HCT116 (cell line): ENCODE results near the gene POLD2. TPM values are rescaled to one million over a fixed set of nuclear protein-coding genes. Genes with fewer than 3 reads are reported as not detected.

Source experiments
- ATAC-seq: fragments of 200-7000 bp; cut with Tn5 transposase; 2 replicates; pipeline ENCODE4 v1.9.1; 2020; ENCODE audit warnings: mild to moderate bottlenecking, moderate library complexity
- BruUV-seq: library from RNA; stranded (reverse); fragments of 400-500 nt; replicated peaks from 2 replicates; lab custom pipeline; 2021; lab: Mats Ljungman, UMichigan
- CTCF ChIA-PET: fragments of 300-600 bp; sonication (Branson Sonifier 250); formaldehyde crosslinking; loops from one replicate; lab custom pipeline; 2021; ENCODE audit warnings: antibody characterized with exemption; lab: Charles Lee
- POLR2A ChIA-PET: fragments of 300-600, 350-600 bp; sonication (Branson Sonifier 250); formaldehyde crosslinking; loops from one replicate; lab custom pipeline; 2021; ENCODE audit warnings: antibody characterized with exemption; lab: Charles Lee
- RAD21 ChIA-PET, 2 experiments: fragments of 300-600 bp; sonication (Branson Sonifier 250); formaldehyde crosslinking; loops; one replicate each; lab custom pipeline; 2023; ENCODE audit warnings: low total read pairs in 2 of 2; ENCODE audit not compliant: uncharacterized antibody in 2 of 2, unreplicated experiment in 2 of 2, low non-redundant PET in 1 of 2; lab: Charles Lee
- DNase-seq: peaks from one replicate; pipeline ENCODE4 v3.0.0-alpha.2; 2010; ENCODE audit warnings: low read depth, low spot score
- H2AFZ ChIP-seq: fragments of 200-600 bp; shearing (Covaris generic), sonication (generic); 2 replicates; pipeline ENCODE4 v1.6.1; 2017; ENCODE audit warnings: low read depth, mixed run types, mixed read lengths, antibody characterized with exemption, low read length; ENCODE audit not compliant: poor library complexity, severe bottlenecking
- H3K27ac ChIP-seq: 2 replicates; pipeline ENCODE4 v1.5.1; 2012; ENCODE audit warnings: low read depth, low read length
- H3K27me3 ChIP-seq: fragments of 200-600 bp; sonication (generic); 2 replicates; pipeline ENCODE4 v1.6.1; 2016; ENCODE audit warnings: mixed run types, low read length, mixed read lengths; ENCODE audit not compliant: insufficient read depth
- H3K36me3 ChIP-seq, 2 experiments: fragments of 200-500 bp in 1 of 2; fragments of 200-600 bp in 1 of 2; sonication (Bioruptor generic) in 1 of 2; sonication (generic) in 1 of 2; 2 replicates each; pipeline versions ENCODE4 v1.5.1 to v1.6.1; 2014 to 2016; ENCODE audit warnings: low read length in 2 of 2, inconsistent platforms in 1 of 2, mixed read lengths in 1 of 2, mixed run types in 1 of 2; ENCODE audit not compliant: insufficient read depth in 2 of 2, control insufficient read depth in 1 of 2
- H3K4me1 ChIP-seq, 2 experiments: fragments of 200-600 bp in 1 of 2; sonication (generic) in 1 of 2; 2 replicates each; pipeline versions ENCODE4 v1.5.1 to v1.6.1; 2012 to 2017; ENCODE audit warnings: low read length in 2 of 2, inconsistent platforms in 1 of 2, mild to moderate bottlenecking in 1 of 2, mixed read lengths in 1 of 2, mixed run types in 1 of 2, moderate library complexity in 1 of 2; ENCODE audit not compliant: insufficient read depth in 2 of 2, control insufficient read depth in 1 of 2
- H3K4me2 ChIP-seq: fragments of 200-600 bp; sonication (generic); 2 replicates; pipeline ENCODE4 v1.6.1; 2017; ENCODE audit warnings: mixed run types, low read length, mixed read lengths
- H3K4me3 ChIP-seq, 2 experiments: fragments of 200-600 bp in 1 of 2; sonication (generic) in 1 of 2; replicated peaks in 1 of 2; 2 replicates each; pipeline ENCODE4 v1.5.1; 2011 to 2016; ENCODE audit warnings: low read length in 2 of 2, control low read depth in 1 of 2, low read depth in 1 of 2, mild to moderate bottlenecking in 1 of 2, mixed read lengths in 1 of 2, mixed run types in 1 of 2
- H3K79me2 ChIP-seq: fragments of 200-600 bp; sonication (generic); 2 replicates; pipeline ENCODE4 v1.6.1; 2017; ENCODE audit warnings: mild to moderate bottlenecking, mixed run types, low read length, moderate library complexity, mixed read lengths; ENCODE audit not compliant: insufficient read depth
- H3K9ac ChIP-seq: fragments of 200-600 bp; sonication (generic); 2 replicates; pipeline ENCODE4 v1.6.1; 2016; ENCODE audit warnings: low read length, mixed read lengths
- H3K9me2 ChIP-seq: fragments of 200-600 bp; sonication (generic), shearing (Covaris generic); 2 replicates; pipeline ENCODE4 v1.6.1; 2017; ENCODE audit warnings: mixed run types, mild to moderate bottlenecking, moderate library complexity; ENCODE audit not compliant: insufficient read depth
- H3K9me3 ChIP-seq, 2 experiments: fragments of 200-500 bp in 1 of 2; fragments of 200-600 bp in 1 of 2; sonication (Bioruptor generic) in 1 of 2; sonication (generic) in 1 of 2; 2 replicates each; pipeline ENCODE4 v1.6.1; 2014 to 2017; ENCODE audit warnings: low read length in 2 of 2, mixed read lengths in 2 of 2, inconsistent platforms in 1 of 2, low read depth in 1 of 2, mild to moderate bottlenecking in 1 of 2, mixed run types in 1 of 2, moderate library complexity in 1 of 2; ENCODE audit not compliant: control insufficient read depth in 1 of 2, insufficient read depth in 1 of 2
- H4K20me1 ChIP-seq: fragments of 200-600 bp; sonication (generic), shearing (Covaris generic); 2 replicates; pipeline ENCODE4 v1.6.1; 2017; ENCODE audit warnings: mixed run types, mild to moderate bottlenecking, moderate library complexity; ENCODE audit not compliant: insufficient read depth
- ATF3 ChIP-seq: IDR thresholded peaks from 2 replicates; pipeline ENCODE4 v1.6.1; 2012
- CBX3 ChIP-seq: IDR thresholded peaks from 2 replicates; pipeline ENCODE4 v1.6.1; 2012; ENCODE audit warnings: low read depth
- ELF1 ChIP-seq: IDR thresholded peaks from 2 replicates; pipeline ENCODE4 v1.6.1; 2012; ENCODE audit warnings: low read depth, borderline replicate concordance
- EZH2phosphoT487 ChIP-seq: fragments of 200-600 bp; IDR thresholded peaks from 2 replicates; pipeline ENCODE4 v1.6.1; 2018; ENCODE audit warnings: antibody characterized with exemption, borderline replicate concordance
- FOSL1 ChIP-seq: IDR thresholded peaks from 2 replicates; pipeline ENCODE4 v1.6.1; 2012; ENCODE audit warnings: low read depth
- MAX ChIP-seq: IDR thresholded peaks from 2 replicates; pipeline ENCODE4 v1.6.1; 2012
- POLR2A ChIP-seq: IDR thresholded peaks from 2 replicates; pipeline ENCODE4 v1.7.0; 2011; ENCODE audit warnings: borderline replicate concordance; ENCODE audit not compliant: insufficient read depth, insufficient read length; ENCODE audit errors: extremely low read depth
- REST ChIP-seq: IDR thresholded peaks from 2 replicates; pipeline ENCODE4 v1.6.1; 2012; ENCODE audit warnings: low read depth
- SP1 ChIP-seq: IDR thresholded peaks from 2 replicates; pipeline ENCODE4 v1.6.1; 2012; ENCODE audit warnings: low read depth
- TCF7L2 ChIP-seq: IDR thresholded peaks from 2 replicates; pipeline ENCODE4 v1.7.0; 2011; ENCODE audit warnings: borderline replicate concordance, inconsistent platforms; ENCODE audit not compliant: insufficient read depth, insufficient read length; ENCODE audit errors: extremely low read depth
- intact Hi-C: fragments of 100-400 bp; cut with micrococcal nuclease; formaldehyde crosslinking; loops from 2 replicates; pipeline ENCODE4 v1.10.0; 2022
- total RNA-seq: library from RNA; stranded (reverse); gene quantifications from one replicate; pipeline ENCODE4 v1.2.1, GENCODE V29; 2021; ENCODE audit not compliant: unreplicated experiment

The POLD2 gene
- total RNA-seq, 1 experiment from 2014 or later, result 237 TPM

GRCh38 chr7:44158096-44158872 lies 34.9 kb upstream of the POLD2 start:
- Histone ChIP-seq H4K20me1 (no peaks in the 10 kb centered on the region), H3K27ac (no peak overlapping the region), H3K4me1 (no peaks in the 10 kb centered on the region), H3K4me2 (no peak overlapping the region), H3K27me3 (no peaks in the 10 kb centered on the region), H3K9ac (no peak overlapping the region), H3K36me3 (no peaks in the 10 kb centered on the region), H2AFZ (no peak overlapping the region), H3K9me2 (no peaks in the 10 kb centered on the region), H3K79me2 (no peaks in the 10 kb centered on the region), H3K9me3 (no peaks in the 10 kb centered on the region), H3K4me3 (no peak overlapping the region)
- intact Hi-C loops, result no loop called here
- CTCF ChIA-PET, result no interaction called here
- TF ChIP-seq CBX3, result no peak
- no peak for TF ChIP-seq ATF3
- TF ChIP-seq EZH2phosphoT487, result no peak
- no peak for TF ChIP-seq TCF7L2
- TF ChIP-seq POLR2A, result no peak
- no peak for TF ChIP-seq FOSL1
- no peak for TF ChIP-seq MAX
- no peak for TF ChIP-seq REST
- no peak for TF ChIP-seq SP1
- no peak for TF ChIP-seq ELF1
- POLR2A ChIA-PET, result no interaction called here
- ATAC-seq, result no peak
- RAD21 ChIA-PET, result no interaction called here
- DNase-seq, result no peak
- no TSS peak for BruUV-seq
